Tongue (tissue), 2 donors: ENCODE measurements around the gene ECSCR. TPM values are rescaled to one million over a fixed set of nuclear protein-coding genes. Genes with fewer than 3 reads are reported as not detected.
"Not testable (repeated sequence)": the region's sequence is repeated elsewhere in the genome, so short reads cannot be mapped to it uniquely, and the experiment has no call there.

Source experiments
- DNase-seq: peaks from one replicate; pipeline ENCODE4 v3.0.0-alpha.2; 2015
- total RNA-seq: library from RNA; depleted of rRNA; stranded (reverse); fragments of >200 nt; gene quantifications from one replicate; pipeline ENCODE4 v1.2.3, GENCODE V29; 2014

ECSCR gene
- total RNA-seq, result 7.9 TPM

DNA sequence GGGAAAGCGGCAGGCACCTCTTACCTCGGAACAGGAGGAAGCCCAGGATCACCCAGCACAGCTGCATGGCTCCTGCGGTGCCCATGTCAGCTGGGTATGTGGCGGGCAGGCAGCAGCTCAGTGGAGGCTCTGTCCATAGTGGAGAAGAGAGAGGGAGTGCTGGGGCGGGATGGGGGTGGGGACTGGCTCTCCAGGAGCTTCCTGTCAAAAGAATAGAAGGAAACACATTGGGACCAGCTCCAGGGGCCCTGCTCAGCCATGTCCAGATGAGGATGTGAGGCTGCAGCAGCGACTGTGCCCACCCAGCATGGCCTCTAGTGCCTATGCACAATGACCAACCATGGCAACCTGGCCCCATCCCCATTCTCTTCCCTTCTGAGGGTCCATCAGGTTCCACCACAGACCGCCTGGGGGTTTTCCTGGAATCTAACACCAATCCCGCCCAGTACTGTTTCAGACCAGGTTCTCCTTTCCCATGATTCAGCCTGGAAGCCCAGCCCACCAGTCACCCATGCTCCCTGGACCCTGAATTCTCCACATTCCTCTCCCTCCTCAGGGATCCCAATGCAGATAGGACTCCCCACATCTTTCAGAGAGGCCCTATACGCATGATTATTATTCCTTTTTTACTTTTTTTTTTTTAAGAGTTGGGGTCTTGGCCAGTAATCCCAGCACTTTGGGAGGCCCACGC, at the start of gene ECSCR:
TSS of gene ECSCR (minus strand) at position 158 of the 691 bp plus-strand sequence. CDS start at position 85, 73 bp downstream.
- DNase-seq, result no peak

DNA sequence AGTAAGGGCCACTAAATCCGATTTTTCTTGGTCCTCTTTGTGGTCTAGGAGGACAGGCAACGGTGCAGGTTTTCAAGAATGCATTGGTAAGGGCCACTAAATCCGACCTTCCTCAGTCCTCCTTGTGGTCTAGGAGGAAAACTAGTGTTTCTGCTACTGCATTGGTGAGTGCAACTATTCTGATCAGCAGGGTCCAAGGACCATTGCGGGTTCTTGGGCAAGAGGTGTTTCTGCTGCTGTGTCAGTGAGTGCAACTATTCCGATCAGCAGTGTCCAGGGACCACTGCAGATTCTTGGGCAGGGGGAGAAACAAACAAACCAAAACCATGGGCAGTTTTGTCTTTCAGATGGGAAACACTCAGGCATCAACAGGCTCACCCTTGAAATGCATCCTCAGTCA, 42.2 kb upstream of the ECSCR start:
- DNase-seq, result not testable (repeated sequence)

GRCh38 chr5:139503879-139504278, 41.3 kb upstream of the ECSCR start:
- DNase-seq, result not testable (repeated sequence)

GRCh38 chr5:139503036-139503817, 40.7 kb upstream of the ECSCR start:
- DNase-seq, result not testable (repeated sequence)

DNA sequence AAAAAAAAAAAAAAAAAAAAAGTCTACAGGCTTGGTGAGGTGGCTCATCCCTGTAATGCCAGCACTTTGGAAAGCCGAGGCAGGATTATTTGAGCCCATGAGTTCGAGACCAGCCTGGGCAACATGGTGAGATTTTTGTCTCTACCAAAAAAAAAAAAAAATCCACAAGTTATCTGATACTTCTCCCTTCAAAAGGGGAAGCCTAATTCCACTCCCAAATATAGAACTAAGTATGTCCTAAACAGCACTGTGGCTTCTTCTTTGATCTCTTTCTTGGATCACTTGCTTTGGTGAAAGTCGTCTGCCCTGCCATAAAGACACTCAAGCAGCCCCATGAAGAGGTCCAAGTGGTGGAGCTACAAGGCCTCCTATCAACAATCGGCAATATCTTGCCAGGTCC, 38.8 kb upstream of the ECSCR start:
- no peak for DNase-seq

DNA sequence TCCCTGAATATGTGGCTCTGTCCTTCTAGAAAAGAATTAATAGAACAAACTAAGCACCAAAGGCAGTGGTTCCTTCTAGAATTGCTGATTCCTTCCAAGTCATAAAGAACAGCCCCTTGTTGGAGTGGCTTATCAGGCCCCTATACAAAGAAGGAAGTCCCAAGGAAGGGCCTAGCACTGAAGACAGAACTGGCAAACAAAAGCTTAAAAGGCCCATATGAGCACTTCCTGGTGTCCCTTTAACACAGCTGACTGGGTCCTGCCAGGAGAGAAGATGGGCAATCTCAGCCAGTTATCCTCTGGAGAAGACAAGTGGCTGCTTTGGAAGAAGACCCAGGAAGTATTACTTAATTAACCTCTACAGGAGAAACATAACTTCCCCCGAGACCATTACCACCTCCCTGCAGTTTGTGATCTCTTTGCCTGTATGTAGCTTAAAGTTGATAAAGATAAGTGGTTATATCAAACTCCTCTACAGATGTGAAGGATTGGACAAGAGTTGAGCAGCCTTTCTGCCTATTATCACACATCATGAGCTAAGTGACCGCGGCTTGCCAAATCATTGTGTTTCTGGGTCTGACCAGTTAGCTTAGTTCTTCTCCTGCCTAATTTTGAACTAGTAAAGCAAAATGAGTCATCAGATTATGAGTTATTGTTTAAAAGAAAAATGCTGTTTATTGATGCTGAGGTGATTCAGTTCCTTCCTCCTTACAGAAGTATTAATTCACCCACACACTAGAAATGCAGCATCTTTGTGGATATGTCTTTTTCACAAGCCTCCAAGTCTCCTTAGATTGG, 33.3 kb upstream of the ECSCR start:
- no peak for DNase-seq

- DNase-seq, result no peak
Observed at GRCh38 chr5:139494832-139495231, 32.3 kb upstream of the ECSCR start.

DNA sequence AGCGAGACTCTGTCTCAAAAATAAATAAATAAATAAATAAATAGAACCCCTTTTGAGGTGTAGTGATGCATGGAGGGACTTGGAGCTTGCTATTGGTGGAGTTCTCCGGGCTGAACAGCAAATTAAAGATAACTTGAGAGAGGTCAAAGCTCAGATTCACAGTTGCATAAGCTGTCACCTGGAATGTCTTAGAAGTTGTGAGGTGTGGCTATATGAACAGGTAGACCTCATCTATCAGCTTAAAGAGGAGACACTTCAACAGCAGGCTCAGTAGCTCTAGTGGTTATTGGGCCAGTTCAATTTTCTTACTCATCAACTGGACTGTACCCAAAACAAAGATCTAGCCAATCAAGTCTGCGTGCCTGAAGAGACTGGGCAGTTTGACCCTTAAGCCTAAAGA, 31.7 kb upstream of the ECSCR start:
- no peak for DNase-seq

- DNase-seq, result no peak
Observed at GRCh38 chr5:139492700-139493192, 30.2 kb upstream of the ECSCR start.

- no peak for DNase-seq
Observed at GRCh38 chr5:139488260-139488659, 25.7 kb upstream of the ECSCR start.

GRCh38 chr5:139486201-139486600, 23.7 kb upstream of the ECSCR start:
- no peak for DNase-seq

DNA sequence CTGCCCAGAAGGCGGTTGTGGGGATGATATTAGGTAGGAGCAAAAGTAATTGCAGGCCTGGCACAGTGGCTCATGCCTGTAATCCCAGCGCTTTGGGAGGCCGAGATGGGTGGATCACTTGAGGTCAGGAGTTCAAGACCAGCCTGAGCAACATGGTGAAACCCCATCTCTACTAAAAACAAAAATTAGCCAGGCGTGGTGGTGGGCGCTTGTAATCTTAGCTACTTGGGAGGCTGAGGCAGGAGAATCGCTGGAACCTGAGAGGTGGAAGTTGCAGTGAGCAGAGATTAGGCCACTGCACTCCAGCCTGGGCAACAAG, 20.3 kb upstream of the ECSCR start:
- not testable (repeated sequence) for DNase-seq

GRCh38 chr5:139482050-139482889, 19.7 kb upstream of the ECSCR start, which contains the start of gene STING1:
TSS of gene STING1 (minus strand) at chr5:139482758. CDS start at chr5:139481704, 1,054 bp downstream.
- DNase-seq, result peak; percentile 92

DNA sequence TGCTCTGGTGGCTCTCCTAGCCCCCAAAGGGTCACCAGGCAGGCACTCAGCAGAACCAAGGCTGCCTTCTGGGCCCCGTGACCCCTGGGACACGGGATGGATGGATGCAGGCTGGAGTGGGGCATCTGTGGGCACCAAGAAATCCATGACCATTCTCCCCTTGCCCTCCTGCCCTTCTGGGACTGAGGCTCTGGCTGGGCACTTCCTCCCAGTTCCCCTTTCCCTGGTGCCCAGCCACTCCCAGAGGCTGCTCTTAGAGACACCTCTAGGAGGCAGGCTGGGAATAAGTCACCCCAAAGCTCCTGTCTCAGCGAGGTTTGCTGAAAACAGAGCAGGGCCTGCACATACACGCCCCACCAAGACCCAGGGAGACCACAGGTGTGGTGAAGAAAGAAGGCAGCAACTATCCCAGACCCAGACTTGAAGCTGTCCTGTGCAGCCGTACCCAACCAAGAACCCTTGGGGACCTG, 19.1 kb upstream of the ECSCR start:
- DNase-seq, result peak; percentile 37

GRCh38 chr5:139481122-139481533, 18.6 kb upstream of the ECSCR start:
- DNase-seq, result peak; percentile 90

DNA sequence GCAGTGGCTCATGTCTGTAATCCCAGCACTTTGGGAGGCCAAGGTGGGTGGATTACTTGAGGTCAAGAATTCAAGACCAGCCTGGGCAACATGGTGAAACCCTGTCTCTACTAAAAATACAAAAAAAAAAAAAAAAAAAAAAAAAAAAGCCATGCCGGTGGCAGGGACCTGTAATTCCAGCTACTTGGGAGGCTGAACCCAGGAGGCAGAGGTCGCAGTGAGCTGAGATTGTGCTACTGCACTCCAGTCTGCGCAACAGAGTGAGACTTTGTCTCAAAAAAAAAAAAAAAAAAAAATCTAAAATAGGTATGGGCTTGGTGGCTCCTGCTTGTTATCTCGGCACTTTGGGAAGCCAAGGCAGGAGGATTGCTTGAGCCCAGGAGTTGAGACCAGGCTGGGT, 17.2 kb upstream of the ECSCR start:
- not testable (repeated sequence) for DNase-seq

DNA sequence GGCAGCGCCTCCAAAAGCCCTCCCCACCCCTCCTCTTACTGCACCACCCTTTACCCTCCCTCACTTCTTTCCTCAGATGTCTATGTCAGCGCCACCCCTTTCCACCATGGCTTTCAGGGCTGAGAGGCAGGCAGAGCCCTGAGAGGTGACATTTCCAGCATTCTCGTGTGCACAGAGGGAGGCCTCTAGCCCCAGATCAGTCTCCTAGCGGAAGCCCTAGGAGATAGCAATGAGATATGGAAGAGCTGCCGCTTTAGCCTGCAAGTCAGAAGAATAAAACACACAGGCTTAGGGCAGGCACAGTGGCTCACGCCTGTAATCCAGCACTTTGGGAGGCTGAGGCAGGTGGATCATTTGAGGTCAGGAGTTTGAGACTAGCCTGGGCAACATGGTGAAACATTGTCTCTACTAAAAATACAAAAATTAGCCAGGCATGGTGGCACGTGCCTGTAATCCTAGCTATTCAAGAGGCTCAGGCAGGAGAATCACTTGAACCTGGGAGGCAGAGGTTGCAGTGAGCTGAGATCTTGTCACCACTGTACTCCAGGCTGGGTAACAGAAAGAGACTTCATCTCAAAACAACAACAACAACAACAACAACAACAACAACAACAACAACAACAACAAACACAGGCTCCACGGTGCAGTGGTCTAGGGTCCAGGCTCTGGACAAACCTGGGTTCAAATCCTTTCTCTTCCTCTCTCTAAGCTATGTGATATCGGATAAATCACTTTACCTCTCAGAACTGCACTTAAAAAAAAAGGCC, 16.3 kb upstream of the ECSCR start:
- not testable (repeated sequence) for DNase-seq

GRCh38 chr5:139475865-139476617, 13.5 kb upstream of the ECSCR start:
- no peak for DNase-seq

- peak; percentile 76 for DNase-seq
Observed at GRCh38 chr5:139474890-139475791, 12.6 kb upstream of the ECSCR start.
